GM12872 (cell line): ENCODE results near the gene WWOX.

Experiments
- TF ChIP-seq, protein P1 (sequence below): IDR thresholded peaks from 3 replicates; pipeline ENCODE4 v1.5.1; 2011; ENCODE audit warnings: low read depth, mild to moderate bottlenecking, low read length, moderate library complexity; ENCODE audit not compliant: insufficient read depth

Gene WWOX

DNA sequence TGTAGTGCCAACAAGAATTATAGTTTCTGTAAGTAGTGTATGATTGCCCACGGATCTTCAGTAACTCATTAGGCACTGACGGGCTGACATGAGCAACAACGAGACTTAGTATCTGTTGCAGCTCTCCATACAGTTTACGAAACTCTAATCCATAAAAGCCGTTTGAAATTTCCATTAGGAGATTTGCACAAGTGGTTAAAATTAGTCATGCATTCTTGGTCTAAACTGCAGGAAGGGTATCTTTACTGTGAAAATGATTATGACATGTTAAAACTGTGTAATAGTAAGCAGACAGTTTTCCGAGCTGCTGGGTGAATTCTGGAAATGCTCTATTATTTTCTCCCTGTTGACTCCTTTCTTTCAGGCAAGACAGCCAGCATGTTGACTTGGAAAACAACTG, 605.0 kb downstream of the WWOX start:
- TF ChIP-seq, protein P1, sequence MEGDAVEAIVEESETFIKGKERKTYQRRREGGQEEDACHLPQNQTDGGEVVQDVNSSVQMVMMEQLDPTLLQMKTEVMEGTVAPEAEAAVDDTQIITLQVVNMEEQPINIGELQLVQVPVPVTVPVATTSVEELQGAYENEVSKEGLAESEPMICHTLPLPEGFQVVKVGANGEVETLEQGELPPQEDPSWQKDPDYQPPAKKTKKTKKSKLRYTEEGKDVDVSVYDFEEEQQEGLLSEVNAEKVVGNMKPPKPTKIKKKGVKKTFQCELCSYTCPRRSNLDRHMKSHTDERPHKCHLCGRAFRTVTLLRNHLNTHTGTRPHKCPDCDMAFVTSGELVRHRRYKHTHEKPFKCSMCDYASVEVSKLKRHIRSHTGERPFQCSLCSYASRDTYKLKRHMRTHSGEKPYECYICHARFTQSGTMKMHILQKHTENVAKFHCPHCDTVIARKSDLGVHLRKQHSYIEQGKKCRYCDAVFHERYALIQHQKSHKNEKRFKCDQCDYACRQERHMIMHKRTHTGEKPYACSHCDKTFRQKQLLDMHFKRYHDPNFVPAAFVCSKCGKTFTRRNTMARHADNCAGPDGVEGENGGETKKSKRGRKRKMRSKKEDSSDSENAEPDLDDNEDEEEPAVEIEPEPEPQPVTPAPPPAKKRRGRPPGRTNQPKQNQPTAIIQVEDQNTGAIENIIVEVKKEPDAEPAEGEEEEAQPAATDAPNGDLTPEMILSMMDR: no peak

DNA sequence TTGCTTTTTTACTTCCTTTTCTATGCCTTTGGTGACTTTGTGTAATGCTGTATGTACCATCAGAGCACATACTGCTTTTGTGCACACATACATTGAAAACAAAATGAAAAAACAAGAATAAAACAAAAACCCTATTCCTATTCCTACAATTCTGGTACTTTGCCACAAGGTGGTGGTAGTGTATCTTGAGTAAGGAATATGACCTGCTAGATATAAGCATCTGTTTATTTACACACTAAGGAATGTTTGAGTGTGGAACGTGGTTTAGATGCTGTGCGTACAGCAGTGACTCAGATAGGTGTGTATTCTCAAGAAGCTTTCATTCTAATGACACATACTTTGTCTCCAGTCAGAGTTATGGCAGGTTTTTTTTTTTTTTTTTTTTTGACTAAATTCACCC, 606.2 kb downstream of the WWOX start:
- TF ChIP-seq, protein P1: peak; percentile 42; the same call in 2 of the 3 replicates

DNA sequence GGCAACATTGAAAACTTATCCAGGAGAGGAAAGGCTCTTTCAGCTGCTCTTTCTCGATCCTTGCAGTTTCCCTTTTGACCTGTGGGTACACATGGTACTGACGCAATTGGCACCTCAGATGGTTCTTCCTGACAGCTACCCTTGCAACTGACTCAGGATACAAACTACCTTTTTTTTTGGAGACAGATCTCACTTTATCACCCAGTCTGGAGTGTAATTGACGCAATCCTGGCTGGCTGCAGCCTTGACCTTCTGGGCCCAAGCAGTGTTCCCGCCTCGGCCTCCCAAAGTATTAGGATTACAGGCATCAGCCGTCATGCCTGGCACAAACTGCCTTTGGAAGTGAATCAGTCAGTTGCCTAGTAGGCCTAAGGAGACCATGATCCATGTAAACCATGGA, 607.2 kb downstream of the WWOX start:
- TF ChIP-seq, protein P1: no peak

DNA sequence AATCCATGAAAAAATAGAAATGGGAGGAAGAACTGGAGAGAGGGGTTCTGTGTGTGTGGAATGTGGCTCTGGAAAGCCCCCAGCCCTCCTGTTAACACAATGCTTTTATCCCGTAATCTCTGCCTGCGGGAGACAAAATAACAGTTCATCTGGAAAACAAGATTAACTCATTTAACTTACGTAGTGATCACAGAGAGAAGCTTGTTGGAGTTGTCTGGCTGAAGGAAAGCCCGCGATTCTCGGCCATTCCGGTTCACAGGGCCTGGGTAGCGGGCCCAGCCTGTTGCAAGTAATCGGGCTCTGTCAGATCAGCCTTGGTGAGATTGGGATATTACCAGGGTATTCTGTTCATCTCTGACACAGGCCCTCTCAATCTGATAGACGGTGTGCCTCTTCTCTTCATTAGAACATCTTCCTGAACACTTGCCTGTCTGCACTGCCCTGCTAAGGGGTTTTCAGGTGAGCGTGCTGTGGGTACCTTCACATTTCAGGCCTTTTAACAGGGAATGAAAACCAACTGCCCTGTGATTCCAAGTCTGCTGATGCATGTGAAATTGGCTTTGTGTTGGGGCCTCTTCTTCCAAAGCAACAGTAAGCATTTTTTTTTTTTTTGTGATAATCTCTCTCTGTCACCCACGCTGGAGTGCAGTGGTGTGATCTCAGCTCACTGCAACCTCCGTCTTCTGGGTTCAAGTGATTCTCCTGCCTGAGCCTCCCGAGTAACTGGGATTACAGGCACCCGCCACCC, 609.9 kb downstream of the WWOX start:
- TF ChIP-seq, protein P1: no peak

DNA sequence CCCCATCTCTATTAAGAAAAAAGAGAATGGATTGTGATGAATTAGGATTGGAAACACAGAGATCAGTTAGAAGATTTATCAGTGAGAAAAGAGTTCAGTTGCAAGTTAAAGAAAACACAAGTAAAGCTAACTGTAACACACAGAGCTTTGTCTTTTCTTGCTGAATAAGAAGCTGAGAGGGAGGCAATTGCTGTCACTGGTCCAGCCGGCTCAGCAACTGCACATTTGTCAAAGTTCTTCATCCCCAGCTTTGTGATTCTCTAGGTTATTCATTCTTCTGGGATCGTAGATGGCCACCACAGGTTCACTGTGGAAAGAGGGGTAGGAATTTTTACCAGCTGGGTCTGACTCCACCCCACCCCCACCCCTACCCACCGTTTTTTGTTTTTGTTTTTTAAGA, 615.7 kb downstream of the WWOX start:
- TF ChIP-seq, protein P1: no peak

DNA sequence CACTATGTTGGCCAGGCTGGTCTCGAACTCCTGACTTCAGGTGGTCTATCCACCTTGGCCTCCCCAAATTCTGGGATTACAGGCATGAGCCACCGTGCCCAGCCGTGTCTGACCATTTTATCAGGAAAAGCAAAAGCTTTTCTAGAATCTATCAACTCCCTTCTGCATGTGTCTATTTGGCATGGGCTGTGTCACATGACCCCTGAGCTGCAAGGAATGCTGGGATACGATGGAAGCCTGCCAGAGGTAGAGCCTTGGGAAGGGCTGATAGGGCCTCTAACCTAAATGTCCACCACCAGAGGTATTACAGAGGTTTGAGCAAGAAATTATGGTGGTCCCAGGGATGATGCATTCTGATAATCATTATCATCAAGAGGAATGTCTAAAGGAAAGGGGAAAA, 616.2 kb downstream of the WWOX start:
- TF ChIP-seq, protein P1: no peak

DNA sequence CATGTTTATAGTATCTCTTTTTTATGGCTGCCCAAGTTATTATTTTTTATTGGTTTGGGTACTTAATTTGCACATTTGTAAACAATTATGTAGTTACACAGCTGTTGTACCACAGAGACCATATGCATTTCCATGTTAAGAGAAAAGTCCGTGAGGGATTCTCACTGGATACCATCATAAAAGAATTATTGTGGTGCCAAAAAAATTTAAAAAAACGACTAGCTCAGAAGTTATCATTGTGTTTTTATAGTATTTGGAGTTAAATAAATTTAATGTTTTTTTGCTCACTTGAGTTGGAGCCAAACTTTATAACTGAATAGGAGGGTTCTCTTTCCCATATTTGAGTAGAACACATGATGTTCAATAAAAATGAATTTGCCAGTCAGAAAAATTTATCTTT, 618.7 kb downstream of the WWOX start:
- TF ChIP-seq, protein P1: no peak
